LNCaP clone FGC (cell line): ENCODE data around the gene KMT2E.
A peak's percentile ranks its signal among the peaks of the same experiment; 100 is the strongest.

Experiments
- DNase-seq: peaks from one replicate; pipeline ENCODE4 v3.0.0-alpha.2; 2011; ENCODE audit warnings: low read depth
- H3K4me3 ChIP-seq: 2 replicates; pipeline ENCODE4 v1.5.1; 2011; ENCODE audit warnings: mild to moderate bottlenecking, low read depth, low read length, control low read depth
- CTCF ChIP-seq: IDR thresholded peaks from 2 replicates; pipeline ENCODE4 v1.5.1; 2012; ENCODE audit warnings: mild to moderate bottlenecking; ENCODE audit not compliant: control insufficient read depth, insufficient read depth; ENCODE audit errors: extremely low read depth

The KMT2E gene

GRCh38 chr7:105086850-105087249, 72.8 kb downstream of the KMT2E start:
- TF ChIP-seq CTCF: no peak
- DNase-seq: no peak
- no peak overlapping the region for H3K4me3 ChIP-seq

GRCh38 chr7:105087981-105088380, 74.0 kb downstream of the KMT2E start:
- TF ChIP-seq CTCF: no peak
- no peak for DNase-seq
- H3K4me3 ChIP-seq: no peak overlapping the region

GRCh38 chr7:105088456-105088855, 74.5 kb downstream of the KMT2E start:
- no peak for DNase-seq
- no peak for TF ChIP-seq CTCF
- no peak overlapping the region for H3K4me3 ChIP-seq

- TF ChIP-seq CTCF: no peak
- no peak overlapping the region for H3K4me3 ChIP-seq
- DNase-seq: no peak
Measured at GRCh38 chr7:105094966-105095365, 81.0 kb downstream of the KMT2E start.

GRCh38 chr7:105096306-105096705, 82.3 kb downstream of the KMT2E start:
- TF ChIP-seq CTCF: no peak
- DNase-seq: no peak
- no peak overlapping the region for H3K4me3 ChIP-seq

- peak; percentile 75 for DNase-seq
- TF ChIP-seq CTCF: no peak
- no peak overlapping the region for H3K4me3 ChIP-seq
Measured at GRCh38 chr7:105097619-105098018, 83.6 kb downstream of the KMT2E start.

- H3K4me3 ChIP-seq: no peak overlapping the region
- no peak for DNase-seq
- TF ChIP-seq CTCF: no peak
Measured at GRCh38 chr7:105098863-105099515, 85.0 kb downstream of the KMT2E start.
